SK-N-MC (cell line): Measurements from ENCODE around the gene MTMR3.

Source experiments
- EZH2 ChIP-seq: fragments of 200-600 bp; sonication (generic); IDR thresholded peaks from one replicate; pipeline ENCODE4 v1.6.1; 2017; ENCODE audit warnings: antibody characterized with exemption
- POLR2AphosphoS5 ChIP-seq: IDR thresholded peaks from 2 replicates; pipeline ENCODE4 v1.6.1; 2012; ENCODE audit warnings: mild to moderate bottlenecking, low read depth, low read length, borderline replicate concordance

- no peak for TF ChIP-seq EZH2
- no peak for TF ChIP-seq POLR2AphosphoS5
These were observed 28.5 kb upstream of the MTMR3 start for GRCh38 chr22:29854432-29854831.
